GM12892 (cell line): ENCODE measurements around the gene UBE2L3.

Experiments
- POLR2A ChIP-seq: IDR thresholded peaks from 2 replicates; pipeline ENCODE4 v1.6.1; 2011; ENCODE audit warnings: low read depth, low read length, control low read depth
- POLR2AphosphoS5 ChIP-seq: IDR thresholded peaks from 2 replicates; pipeline ENCODE4 v1.6.1; 2011; ENCODE audit warnings: low read depth, low read length, control low read depth

- TF ChIP-seq POLR2A (no peak), POLR2AphosphoS5 (no peak)
Observed at GRCh38 chr22:21602579-21602978, 35.1 kb downstream of the UBE2L3 start.
